ENCODE results near the gene PPP1R3A. TPM values are rescaled to one million over a fixed set of nuclear protein-coding genes. Genes with fewer than 3 reads are reported as not detected.

PPP1R3A gene
- total RNA-seq, 1 experiment from 2014 or later = not detected

GRCh38 chr7:113891031-113891350, 27.8 kb downstream of the PPP1R3A start:
- H3K9me3 ChIP-seq (ENCODE audit: insufficient read depth, low read depth) = no peaks in the 10 kb centered on the region
- H3F3A ChIP-seq (ENCODE audit: insufficient read depth, low read depth) = no peaks in the 10 kb centered on the region
- DNase-seq = no peak
- no TSS peak for BruUV-seq (replicated peaks)
- no peak overlapping the region for H3K4me3 ChIP-seq
- H3K79me2 ChIP-seq (ENCODE audit: low read depth) = no peaks in the 10 kb centered on the region
- H3K27me3 ChIP-seq (ENCODE audit: insufficient read depth, low read depth) = no peaks in the 10 kb centered on the region
- CTCF ChIA-PET = no interaction called here
- no peaks in the 10 kb centered on the region for H3K9me2 ChIP-seq (ENCODE audit: insufficient read depth)
- no peaks in the 10 kb centered on the region for H3K4me1 ChIP-seq (replicated peaks; ENCODE audit: insufficient read depth)
- no peaks in the 10 kb centered on the region for H3K36me3 ChIP-seq (ENCODE audit: low read depth)
- no peak overlapping the region for H3K4me2 ChIP-seq
- no peaks in the 10 kb centered on the region for H4K20me1 ChIP-seq (ENCODE audit: insufficient read depth)
- H2AFZ ChIP-seq = no peak overlapping the region
- intact Hi-C loops (cut with micrococcal nuclease; ENCODE audit: unreplicated experiment) = no loop called here
- POLR2A ChIA-PET (ENCODE audit: unreplicated experiment) = no interaction called here
- no peak overlapping the region for H3K27ac ChIP-seq
- TF ChIP-seq EZH2 (IDR thresholded peaks at IDR 0.05; ENCODE audit: low read depth) = no peak
- no peak for TF ChIP-seq CTCF (conservative IDR thresholded peaks at IDR 0.05)

GRCh38 chr7:113890331-113891030, 28.3 kb downstream of the PPP1R3A start:
- Histone ChIP-seq H3K9me3 (ENCODE audit: insufficient read depth, low read depth) (no peaks in the 10 kb centered on the region), H3K4me2 (no peak overlapping the region), H4K20me1 (ENCODE audit: insufficient read depth) (no peaks in the 10 kb centered on the region), H3F3A (ENCODE audit: insufficient read depth, low read depth) (no peaks in the 10 kb centered on the region), H3K27ac (no peak overlapping the region), H3K9me2 (ENCODE audit: insufficient read depth) (no peaks in the 10 kb centered on the region), H3K4me3 (no peak overlapping the region), H3K36me3 (ENCODE audit: low read depth) (no peaks in the 10 kb centered on the region), H3K79me2 (ENCODE audit: low read depth) (no peaks in the 10 kb centered on the region), H3K27me3 (ENCODE audit: insufficient read depth, low read depth) (no peaks in the 10 kb centered on the region), H2AFZ (no peak overlapping the region), H3K4me1 (replicated peaks; ENCODE audit: insufficient read depth) (no peaks in the 10 kb centered on the region)
- no TSS peak for BruUV-seq (replicated peaks)
- POLR2A ChIA-PET (ENCODE audit: unreplicated experiment) = no interaction called here
- no peak for TF ChIP-seq CTCF (conservative IDR thresholded peaks at IDR 0.05)
- TF ChIP-seq EZH2 (IDR thresholded peaks at IDR 0.05; ENCODE audit: low read depth) = no peak
- intact Hi-C loops (cut with micrococcal nuclease; ENCODE audit: unreplicated experiment) = no loop called here
- CTCF ChIA-PET = no interaction called here
- no peak for DNase-seq

GRCh38 chr7:113883096-113883495, 35.7 kb downstream of the PPP1R3A start:
- CTCF ChIA-PET = no interaction called here
- no peak overlapping the region for H3K4me3 ChIP-seq
- H3K27ac ChIP-seq = no peak overlapping the region
- no peak for DNase-seq
- no peaks in the 10 kb centered on the region for H3F3A ChIP-seq (ENCODE audit: insufficient read depth, low read depth)
- H3K36me3 ChIP-seq (ENCODE audit: low read depth) = no peaks in the 10 kb centered on the region
- POLR2A ChIA-PET (ENCODE audit: unreplicated experiment) = no interaction called here
- H3K9me3 ChIP-seq (ENCODE audit: insufficient read depth, low read depth) = no peaks in the 10 kb centered on the region
- H3K4me1 ChIP-seq (replicated peaks; ENCODE audit: insufficient read depth) = no peaks in the 10 kb centered on the region
- H2AFZ ChIP-seq = no peak overlapping the region
- no peak overlapping the region for H3K4me2 ChIP-seq
- no peaks in the 10 kb centered on the region; the same call in 1 of the 2 replicates for H3K9me2 ChIP-seq (ENCODE audit: insufficient read depth)
- no peaks in the 10 kb centered on the region for H3K27me3 ChIP-seq (ENCODE audit: insufficient read depth, low read depth)
- BruUV-seq (replicated peaks) = no TSS peak
- no peak for TF ChIP-seq CTCF (conservative IDR thresholded peaks at IDR 0.05)
- no peak for TF ChIP-seq EZH2 (IDR thresholded peaks at IDR 0.05; ENCODE audit: low read depth)
- intact Hi-C loops (cut with micrococcal nuclease; ENCODE audit: unreplicated experiment) = no loop called here
- no peaks in the 10 kb centered on the region for H4K20me1 ChIP-seq (ENCODE audit: insufficient read depth)
- no peaks in the 10 kb centered on the region for H3K79me2 ChIP-seq (ENCODE audit: low read depth)

Data from PC-9 (cell line).